HEK293T (cell line): ENCODE measurements around the gene DCTN3.

Experiments used
- CTCF ChIA-PET: fragments of 350-600 bp; formaldehyde crosslinking; extraction: SDS; loops from one replicate; lab custom pipeline; 2021; ENCODE audit warnings: antibody characterized with exemption, inconsistent platforms; lab: Yijun Ruan, JAX
- POLR2A ChIA-PET: fragments of 350-600 bp; formaldehyde crosslinking; extraction: SDS; loops from one replicate; lab custom pipeline; 2020; ENCODE audit warnings: antibody characterized with exemption, inconsistent platforms; lab: Yijun Ruan, JAX
- DNase-seq: peaks from one replicate; pipeline ENCODE4 v3.0.0; 2012; ENCODE audit warnings: mixed read lengths; ENCODE audit errors: extremely low spot score
- ARNT ChIP-seq: fragments of 450-650 bp; IDR thresholded peaks from 2 replicates; pipeline ENCODE4 v1.6.1; 2017; ENCODE audit warnings: mild to moderate bottlenecking
- BHLHE40 ChIP-seq: fragments of 450-650 bp; IDR thresholded peaks from 2 replicates; pipeline ENCODE4 v1.6.1; 2016; ENCODE audit warnings: mild to moderate bottlenecking, moderate library complexity, borderline replicate concordance
- CTBP1 ChIP-seq: fragments of 450-650 bp; IDR thresholded peaks from 2 replicates; pipeline ENCODE4 v1.6.1; 2016; ENCODE audit warnings: borderline replicate concordance
- ELF4 ChIP-seq: fragments of 450-650 bp; IDR thresholded peaks from 2 replicates; pipeline ENCODE4 v1.6.1; 2017; ENCODE audit warnings: antibody characterized with exemption
- FOXA1 ChIP-seq: fragments of 450-650 bp; IDR thresholded peaks from 2 replicates; pipeline ENCODE4 v1.6.1; 2016; ENCODE audit warnings: mild to moderate bottlenecking
- FOXK2 ChIP-seq: fragments of 450-650 bp; IDR thresholded peaks from 2 replicates; pipeline ENCODE4 v1.6.1; 2016; ENCODE audit warnings: mild to moderate bottlenecking
- FOXM1 ChIP-seq: fragments of 450-650 bp; IDR thresholded peaks from 2 replicates; pipeline ENCODE4 v1.6.1; 2017; ENCODE audit warnings: mild to moderate bottlenecking, borderline replicate concordance
- HDGF ChIP-seq: fragments of 450-650 bp; IDR thresholded peaks from 2 replicates; pipeline ENCODE4 v1.6.1; 2017; ENCODE audit warnings: antibody characterized with exemption, borderline replicate concordance
- L3MBTL2 ChIP-seq: fragments of 450-650 bp; conservative IDR thresholded peaks from 2 replicates; pipeline ENCODE4 v1.6.1; 2016; ENCODE audit warnings: mild to moderate bottlenecking
- LEF1 ChIP-seq: fragments of 450-650 bp; IDR thresholded peaks from 2 replicates; pipeline ENCODE4 v1.6.1; 2017; ENCODE audit warnings: mild to moderate bottlenecking, borderline replicate concordance
- NFRKB ChIP-seq: fragments of 450-650 bp; IDR thresholded peaks from 2 replicates; pipeline ENCODE4 v1.6.1; 2016; ENCODE audit warnings: mild to moderate bottlenecking, moderate library complexity
- PKNOX1 ChIP-seq: fragments of 450-650 bp; IDR thresholded peaks from 2 replicates; pipeline ENCODE4 v1.6.1; 2016
- SP1 ChIP-seq: fragments of 450-650 bp; IDR thresholded peaks from 2 replicates; pipeline ENCODE4 v1.6.1; 2017
- SUZ12 ChIP-seq: fragments of 450-650 bp; IDR thresholded peaks from 2 replicates; pipeline ENCODE4 v1.6.1; 2016; ENCODE audit warnings: mild to moderate bottlenecking
- TARDBP ChIP-seq: fragments of 450-650 bp; IDR thresholded peaks from 2 replicates; pipeline ENCODE4 v1.6.1; 2016
- ZNF384 ChIP-seq: fragments of 450-650 bp; IDR thresholded peaks from 2 replicates; pipeline ENCODE4 v1.6.1; 2016

The DCTN3 gene

GRCh38 chr9:34653151-34654072, 33.1 kb upstream of the DCTN3 start:
- ChIA-PET CTCF (no interaction called here), POLR2A (no interaction called here)
- TF ChIP-seq TARDBP (no peak; the same call in 1 of the 2 replicates), SP1 (no peak), FOXM1 (no peak), BHLHE40 (no peak), LEF1 (no peak), ELF4 (no peak), L3MBTL2 (no peak), FOXA1 (no peak), HDGF (no peak), CTBP1 (no peak), PKNOX1 (no peak), SUZ12 (no peak), ARNT (no peak), ZNF384 (no peak), NFRKB (no peak), FOXK2 (no peak)
- no peak for DNase-seq

- CTCF ChIA-PET, result no interaction called here
- TF ChIP-seq FOXA1, result no peak
- no peak for TF ChIP-seq SUZ12
- no peak for TF ChIP-seq BHLHE40
- no peak for TF ChIP-seq LEF1
- no peak for TF ChIP-seq SP1
- TF ChIP-seq PKNOX1, result no peak
- TF ChIP-seq NFRKB, result no peak
- TF ChIP-seq ZNF384, result no peak
- no peak for TF ChIP-seq ELF4
- no peak for TF ChIP-seq CTBP1
- no peak for TF ChIP-seq L3MBTL2
- TF ChIP-seq FOXK2, result no peak
- no peak; the same call in 1 of the 2 replicates for TF ChIP-seq TARDBP
- TF ChIP-seq ARNT, result no peak
- TF ChIP-seq HDGF, result no peak
- DNase-seq, result no peak
- POLR2A ChIA-PET, result no interaction called here
Observed at GRCh38 chr9:34652602-34653000, 32.3 kb upstream of the DCTN3 start.

- DNase-seq, result peak; percentile 74
- CTCF ChIA-PET, result no interaction called here
- POLR2A ChIA-PET, result interaction anchor here (1.3 to 1.6 kb wide), 2 partner anchors 9 to 14 kb away, joined by 5 read pairs; partner anchors contain the start of gene SIGMAR1
- TF ChIP-seq BHLHE40 (no peak), ELF4 (0 out of 2 replicates have a peak, but pooled peaks have one; percentile 7), CTBP1 (no peak), L3MBTL2 (0 out of 2 replicates have a peak, but pooled peaks have one; percentile 32), ZNF384 (no peak), PKNOX1 (peak; percentile 97), TARDBP (peak; percentile 93; the same call in 1 of the 2 replicates), ARNT (no peak), HDGF (no peak), FOXM1 (no peak)
Observed at GRCh38 chr9:34651876-34652601, 31.7 kb upstream of the DCTN3 start, which contains the start of gene IL11RA. IL11RA (plus strand) TSS chr9:34652185; CDS start chr9:34655218, 3,033 bp downstream.

GRCh38 chr9:34651321-34651720, 31.0 kb upstream of the DCTN3 start:
- no peak for DNase-seq
- TF ChIP-seq ELF4, result no peak
- TF ChIP-seq PKNOX1, result no peak
- no peak for TF ChIP-seq SUZ12
- no peak for TF ChIP-seq FOXA1
- ChIA-PET POLR2A (interaction anchor here (1.3 to 1.6 kb wide), 2 partner anchors 10 to 13 kb away, joined by 5 read pairs; partner anchors contain the start of gene SIGMAR1), CTCF (no interaction called here)

- no peak for TF ChIP-seq ARNT
- no peak for TF ChIP-seq FOXK2
- no peak for TF ChIP-seq TARDBP
- no peak for TF ChIP-seq PKNOX1
- TF ChIP-seq ZNF384, result no peak
- no peak for TF ChIP-seq LEF1
- no peak for TF ChIP-seq NFRKB
- no peak for TF ChIP-seq FOXA1
- no peak for TF ChIP-seq HDGF
- TF ChIP-seq SUZ12, result no peak
- TF ChIP-seq ELF4, result no peak
- CTCF ChIA-PET, result no interaction called here
- POLR2A ChIA-PET, result interaction anchor here (1.3 to 1.6 kb wide), 2 partner anchors 10 to 13 kb away, joined by 5 read pairs; partner anchors contain the start of gene SIGMAR1
- DNase-seq, result no peak
Observed at GRCh38 chr9:34650816-34651215, 30.5 kb upstream of the DCTN3 start.
